GM12878 (cell line): ENCODE data around the gene ASGR1. TPM values are rescaled to one million over a fixed set of nuclear protein-coding genes. Genes with fewer than 3 reads are reported as not detected.

Source experiments
- ATAC-seq: fragments of 200-7000 bp; cut with Tn5 transposase; 3 replicates; pipeline ENCODE4 v1.9.1; 2020; ENCODE audit warnings: mild to moderate bottlenecking, moderate library complexity
- BruUV-seq: library from RNA; stranded (reverse); fragments of 400-500 nt; replicated peaks from 2 replicates; lab custom pipeline; 2021; lab: Mats Ljungman, UMichigan
- CTCF ChIA-PET: fragments of 300-600 bp; sonication (Branson Sonifier 250); formaldehyde crosslinking; extraction: SDS; loops from one replicate; lab custom pipeline; 2021; ENCODE audit warnings: inconsistent platforms; lab: Yijun Ruan, JAX
- POLR2A ChIA-PET: fragments of 350-600 bp; formaldehyde crosslinking; extraction: SDS; loops from one replicate; lab custom pipeline; 2021; ENCODE audit warnings: inconsistent platforms; lab: Charles Lee
- RAD21 ChIA-PET: fragments of 300-600 bp; sonication (Branson Sonifier 250); formaldehyde crosslinking; loops from one replicate; lab custom pipeline; 2023; ENCODE audit warnings: antibody characterized with exemption; ENCODE audit not compliant: unreplicated experiment; lab: Charles Lee
- SMC1A ChIA-PET: fragments of 300-600 bp; sonication (Branson Sonifier 250); formaldehyde crosslinking; loops from one replicate; lab custom pipeline; 2023; ENCODE audit not compliant: unreplicated experiment, uncharacterized antibody; lab: Charles Lee
- DNase-seq: peaks from one replicate; pipeline ENCODE4 v3.0.0-alpha.2; 2011; ENCODE audit warnings: low read depth, low spot score
- FAIRE-seq: peaks from 3 replicates; lab custom pipeline; 2011; peaks lifted over from hg19 to GRCh38; lab: Jason Lieb, UNC
- H2AFZ ChIP-seq: 2 replicates; pipeline ENCODE4 v1.6.0; 2011; ENCODE audit warnings: low read depth, low read length, control low read depth; ENCODE audit not compliant: control insufficient read depth
- H3K27ac ChIP-seq: 2 replicates; pipeline ENCODE4 v1.5.1; 2011; ENCODE audit warnings: control low read depth; ENCODE audit not compliant: control insufficient read depth, insufficient read depth
- H3K27me3 ChIP-seq, 2 experiments: replicated peaks in 1 of 2; 2 replicates each; pipeline versions ENCODE4 v1.6.0 to v1.6.1; 2011; ENCODE audit warnings: low read length in 1 of 2; ENCODE audit not compliant: control insufficient read depth in 2 of 2, insufficient read depth in 2 of 2
- H3K36me3 ChIP-seq, 2 experiments: 2 replicates each; pipeline ENCODE4 v1.5.1; 2011; ENCODE audit warnings: low read length in 1 of 2; ENCODE audit not compliant: control insufficient read depth in 2 of 2, insufficient read depth in 2 of 2
- H3K4me1 ChIP-seq: 2 replicates; pipeline ENCODE4 v1.6.1; 2011; ENCODE audit warnings: mild to moderate bottlenecking, low read length, moderate library complexity, mixed read lengths; ENCODE audit not compliant: control insufficient read depth, insufficient read depth
- H3K4me2 ChIP-seq: 2 replicates; pipeline ENCODE4 v1.6.0; 2011; ENCODE audit warnings: control low read depth; ENCODE audit not compliant: control insufficient read depth, insufficient read depth
- H3K4me3 ChIP-seq: fragments of 200-600 bp; sonication (generic); 2 replicates; pipeline ENCODE4 v1.5.1; 2016
- H3K79me2 ChIP-seq: 2 replicates; pipeline ENCODE4 v1.6.0; 2011; ENCODE audit warnings: low read length; ENCODE audit not compliant: control insufficient read depth, insufficient read depth
- H3K9ac ChIP-seq: 2 replicates; pipeline ENCODE4 v1.8.0; 2011; ENCODE audit warnings: low read length, control low read depth, mixed read lengths; ENCODE audit not compliant: control insufficient read depth, insufficient read depth
- H3K9me3 ChIP-seq: replicated peaks from 3 replicates; pipeline ENCODE4 v1.5.1; 2011; ENCODE audit warnings: mild to moderate bottlenecking, low read length; ENCODE audit not compliant: control insufficient read depth, insufficient read depth
- H4K20me1 ChIP-seq: 2 replicates; pipeline ENCODE4 v1.6.0; 2011; ENCODE audit not compliant: control insufficient read depth, insufficient read depth
- GATAD2B ChIP-seq: fragments of 450-650 bp; conservative IDR thresholded peaks from 2 replicates; pipeline ENCODE4 v1.6.1; 2017; ENCODE audit warnings: low read depth, mild to moderate bottlenecking, moderate library complexity
- HCFC1 ChIP-seq: fragments of 150-350 bp; IDR thresholded peaks from 2 replicates; pipeline ENCODE4 v1.6.1; 2014; ENCODE audit warnings: low read length
- JUND ChIP-seq: IDR thresholded peaks from 2 replicates; pipeline ENCODE4 v1.6.1; 2012; ENCODE audit warnings: low read depth, mild to moderate bottlenecking, low read length, improper control_type of control experiment, moderate library complexity
- MAX ChIP-seq: IDR thresholded peaks from 2 replicates; pipeline ENCODE4 v1.6.1; 2012; ENCODE audit warnings: low read depth, low read length, improper control_type of control experiment
- MYB ChIP-seq: fragments of 150-350 bp; IDR thresholded peaks from 2 replicates; pipeline ENCODE4 v1.6.1; 2014; ENCODE audit warnings: mild to moderate bottlenecking, low read depth, low read length, borderline replicate concordance
- POU2F2 ChIP-seq: IDR thresholded peaks from 3 replicates; pipeline ENCODE4 v1.6.1; 2011; ENCODE audit warnings: low read depth, mild to moderate bottlenecking, low read length, borderline replicate concordance
- RBBP5 ChIP-seq: fragments of 200-600 bp; sonication (generic); conservative IDR thresholded peaks from 2 replicates; pipeline ENCODE4 v1.6.1; 2016
- ZSCAN29 ChIP-seq: fragments of 450-650 bp; IDR thresholded peaks from 2 replicates; pipeline ENCODE4 v1.6.1; 2017; ENCODE audit warnings: mild to moderate bottlenecking, moderate library complexity
- WGBS: methylation state at CpG from one replicate; pipeline ENCODE4 v1.1.6; 2016; ENCODE audit warnings: low lambda C conversion rate; ENCODE audit not compliant: insufficient replicate concordance, insufficient coverage; ENCODE audit errors: missing lambda C conversion rate; 5-methylcytosine and 5-hydroxymethylcytosine counted together
- in situ Hi-C: fragments of 300-500 bp; cut with MboI; formaldehyde crosslinking; loops from 9 replicates; pipeline ENCODE4 v1.14.3; 2018; ENCODE audit warnings: mixed read lengths
- intact Hi-C: fragments of 100-400 bp; cut with micrococcal nuclease; formaldehyde crosslinking; loops from one replicate; pipeline ENCODE4 v1.14.2; 2022; ENCODE audit not compliant: unreplicated experiment
- polyA plus RNA-seq, 11 experiments: library from polyadenylated mRNA; depleted of rRNA in 4 of 11; unstranded in 6 of 11; stranded (reverse) in 5 of 11; fragments of >200 nt; fragmentation: Nextera tagmentation in 4 of 11; fragmentation: Illumina TruSeq in 1 of 11; extraction: Ambion mirVana in 4 of 11; extraction: Trizol in 1 of 11; gene quantifications; 1 replicate in 1 of 11; 2 replicates in 10 of 11; pipeline versions ENCODE4 v1.2.1 to v1.2.3, GENCODE V29; 2011 to 2016; ENCODE audit warnings: inconsistent platforms in 2 of 11, missing spikeins in 2 of 11, low read depth in 1 of 11
- total RNA-seq, 4 experiments: library from RNA; depleted of rRNA in 3 of 4; stranded (reverse); fragments of >200 nt in 3 of 4; fragmentation: Illumina TruSeq in 1 of 4; extraction: Trizol in 1 of 4; gene quantifications; 2 replicates each; pipeline versions ENCODE4 v1.2.1 to v1.2.3, GENCODE V29; 2013 to 2021

Gene ASGR1
- total and polyA plus RNA-seq, 10 of the 15 experiments (the other 5 are each of a cell fraction or from before 2014, with no cell fraction given), result 0.06 to 0.34 (median 0.14) TPM; not detected in 6

- no peak for TF ChIP-seq ZSCAN29
- no peak for TF ChIP-seq MAX
- TF ChIP-seq GATAD2B, result no peak
- TF ChIP-seq POU2F2, result no peak
- no peak for TF ChIP-seq HCFC1
- TF ChIP-seq MYB, result no peak
- no peak for TF ChIP-seq RBBP5
- TF ChIP-seq JUND, result no peak
- TF ChIP-seq, all 136 proteins: peak for 0
- ChIA-PET POLR2A (no interaction called here), SMC1A (no interaction called here), RAD21 (interaction anchor here (1.3 kb wide), 1 partner anchor 11 kb away, joined by 4 read pairs; the partner anchor contains the start of genes ACADVL and DLG4), CTCF (no interaction called here)
- H3K36me3 ChIP-seq, result no peaks in the 10 kb centered on the region
- H3K4me1 ChIP-seq, result peaks cover 11% of the 10 kb centered on the region
- H4K20me1 ChIP-seq, result no peaks in the 10 kb centered on the region
- no peak overlapping the region for H2AFZ ChIP-seq
- FAIRE-seq (no peak), ATAC-seq (no peak), DNase-seq (no peak)
- no peaks in the 10 kb centered on the region for H3K27me3 ChIP-seq
- no peak overlapping the region for H3K9ac ChIP-seq
- no peak overlapping the region for H3K4me2 ChIP-seq
- in situ Hi-C loops, result no loop called here
- BruUV-seq, result no TSS peak
- intact Hi-C loops, result no loop called here
- H3K9me3 ChIP-seq, result no peaks in the 10 kb centered on the region
- H3K4me3 ChIP-seq, result no peak overlapping the region
- H3K79me2 ChIP-seq, result no peaks in the 10 kb centered on the region
- 44% methylated on average over 9 of the region's 9 CpGs for WGBS
- no peak overlapping the region for H3K27ac ChIP-seq
Observed at GRCh38 chr17:7208754-7209460, 29.7 kb upstream of the ASGR1 start.
